Activated T-cell treated with anti-CD3 and anti-CD28 coated beads, Interleukin-2, amount 50 U/mL, for 24 hours (primary cell): ENCODE results near the gene SFSWAP.

Experiments
- DNase-seq: peaks from one replicate; pipeline ENCODE4 v3.0.0-alpha.2; 2020
- H3K27ac Mint-ChIP-seq: 2 replicates; pipeline ENCODE4 v1.8.0; 2020; ENCODE audit warnings: mild to moderate bottlenecking, mixed read lengths
- H3K27me3 Mint-ChIP-seq: 2 replicates; pipeline ENCODE4 v1.8.0; 2020; ENCODE audit warnings: mixed read lengths
- H3K36me3 Mint-ChIP-seq: 2 replicates; pipeline ENCODE4 v1.8.0; 2020; ENCODE audit warnings: low read depth, mixed read lengths
- H3K4me1 Mint-ChIP-seq: 2 replicates; pipeline ENCODE4 v1.8.0; 2020; ENCODE audit warnings: low read depth, mixed read lengths
- H3K4me3 Mint-ChIP-seq: 2 replicates; pipeline ENCODE4 v1.8.0; 2020; ENCODE audit warnings: mild to moderate bottlenecking, moderate library complexity, mixed read lengths
- H3K9me3 Mint-ChIP-seq: 2 replicates; pipeline ENCODE4 v1.8.0; 2020; ENCODE audit warnings: mixed read lengths

The SFSWAP gene

GRCh38 chr12:131747276-131748177, 36.6 kb downstream of the SFSWAP start:
- peaks cover 99% of the 10 kb centered on the region for H3K36me3 Mint-ChIP-seq
- peak; percentile 22 for DNase-seq
- H3K9me3 Mint-ChIP-seq: peaks cover 8% of the 10 kb centered on the region
- H3K27ac Mint-ChIP-seq: peak overlapping the region; percentile 62
- H3K4me1 Mint-ChIP-seq: peaks cover 2% of the 10 kb centered on the region
- no peaks in the 10 kb centered on the region for H3K27me3 Mint-ChIP-seq
- H3K4me3 Mint-ChIP-seq: no peak overlapping the region

DNA sequence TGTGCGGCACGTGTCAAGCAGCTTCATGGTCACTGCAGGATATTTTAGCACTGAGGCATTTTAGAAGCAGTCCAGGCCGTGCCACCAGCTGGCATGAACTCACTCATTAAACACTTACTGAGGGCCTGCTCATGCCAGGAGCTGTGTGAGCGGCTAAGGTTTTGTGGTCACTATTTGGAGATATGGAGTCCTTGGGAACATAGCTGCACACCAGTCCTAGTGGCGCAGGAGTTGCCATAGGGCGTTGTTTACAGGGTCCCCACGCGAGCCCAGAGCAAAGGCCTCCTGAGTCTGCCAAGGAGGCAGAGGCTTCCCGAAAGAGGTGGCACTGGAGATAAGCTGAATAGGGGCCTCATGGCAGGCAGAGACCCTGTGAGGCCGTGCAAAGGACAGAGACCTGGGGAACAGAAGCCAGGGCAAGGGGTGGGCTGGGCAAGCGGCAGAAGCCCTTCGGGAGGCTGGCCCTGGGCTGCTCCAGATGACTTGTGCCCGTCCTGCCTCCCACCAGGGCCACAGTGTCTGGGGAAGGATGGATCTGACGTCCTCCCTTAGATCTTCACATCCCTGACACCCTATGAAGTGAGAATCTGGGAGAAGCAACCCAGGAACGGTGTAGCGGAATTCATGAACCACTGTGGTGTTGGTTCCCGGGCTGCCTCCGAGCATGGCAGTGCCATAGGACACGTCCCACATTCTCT, 38.9 kb downstream of the SFSWAP start:
- DNase-seq: peak; percentile 9
- Mint-ChIP-seq H3K27me3 (no peaks in the 10 kb centered on the region), H3K27ac (no peak overlapping the region), H3K9me3 (no peaks in the 10 kb centered on the region), H3K36me3 (peaks cover 97% of the 10 kb centered on the region), H3K4me3 (no peak overlapping the region), H3K4me1 (peaks cover 2% of the 10 kb centered on the region)

DNA sequence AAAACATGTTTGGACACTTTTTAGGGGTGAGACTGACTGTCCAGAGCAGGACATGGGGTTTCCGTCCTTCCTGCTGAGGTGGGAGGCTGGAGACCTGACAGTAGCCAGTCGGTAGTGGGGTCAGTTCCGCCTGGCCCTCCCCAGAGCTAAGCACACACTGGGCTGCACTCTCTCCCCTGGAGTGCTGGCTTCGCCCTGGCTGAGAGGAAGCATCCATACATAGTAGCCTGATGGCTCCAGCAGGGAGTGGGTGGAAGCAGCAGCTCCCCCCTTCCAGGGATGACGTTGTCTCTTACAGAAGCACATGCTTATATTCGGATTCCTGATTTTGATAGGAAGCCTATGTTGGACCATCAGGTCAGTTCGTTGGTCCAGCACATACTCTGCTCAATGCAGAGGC, 40.4 kb downstream of the SFSWAP start:
- Mint-ChIP-seq H3K4me3 (no peak overlapping the region), H3K9me3 (no peaks in the 10 kb centered on the region), H3K4me1 (peaks cover 4% of the 10 kb centered on the region), H3K27me3 (no peaks in the 10 kb centered on the region), H3K27ac (no peak overlapping the region), H3K36me3 (peaks cover 97% of the 10 kb centered on the region)
- DNase-seq: no peak

GRCh38 chr12:131752451-131752850, 41.6 kb downstream of the SFSWAP start:
- Mint-ChIP-seq H3K4me1 (peaks cover 3% of the 10 kb centered on the region), H3K27me3 (no peaks in the 10 kb centered on the region), H3K4me3 (no peak overlapping the region), H3K27ac (no peak overlapping the region), H3K36me3 (peaks cover 97% of the 10 kb centered on the region), H3K9me3 (no peaks in the 10 kb centered on the region)
- DNase-seq: no peak

GRCh38 chr12:131753005-131753404, 42.1 kb downstream of the SFSWAP start:
- DNase-seq: peak; percentile 15
- Mint-ChIP-seq H3K27me3 (no peaks in the 10 kb centered on the region), H3K36me3 (peaks cover 97% of the 10 kb centered on the region), H3K27ac (no peak overlapping the region), H3K4me1 (peaks cover 3% of the 10 kb centered on the region), H3K4me3 (no peak overlapping the region), H3K9me3 (no peaks in the 10 kb centered on the region)

DNA sequence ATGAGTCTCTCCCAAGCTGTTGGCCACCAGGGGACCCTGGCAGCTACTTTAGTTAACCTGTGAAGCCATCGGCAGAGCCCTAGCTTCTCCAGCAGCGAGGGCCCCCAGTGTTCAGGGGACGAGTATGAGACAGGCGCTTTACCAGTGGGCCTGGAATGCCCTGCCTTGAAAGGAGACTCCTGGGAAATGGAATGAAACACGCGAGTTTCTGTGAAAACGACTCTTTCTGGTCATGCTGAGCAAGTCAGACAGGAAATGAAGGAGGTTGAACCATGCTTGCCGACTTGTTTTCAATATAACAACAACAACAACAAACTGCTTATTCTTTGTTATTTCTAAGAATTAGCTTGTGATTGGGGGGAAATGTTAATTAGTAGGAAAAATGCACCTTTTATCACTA, 42.9 kb downstream of the SFSWAP start:
- Mint-ChIP-seq H3K4me1 (peaks cover 3% of the 10 kb centered on the region), H3K36me3 (peaks cover 98% of the 10 kb centered on the region), H3K9me3 (no peaks in the 10 kb centered on the region), H3K27me3 (no peaks in the 10 kb centered on the region), H3K27ac (no peak overlapping the region), H3K4me3 (no peak overlapping the region)
- peak; percentile 14 for DNase-seq

DNA sequence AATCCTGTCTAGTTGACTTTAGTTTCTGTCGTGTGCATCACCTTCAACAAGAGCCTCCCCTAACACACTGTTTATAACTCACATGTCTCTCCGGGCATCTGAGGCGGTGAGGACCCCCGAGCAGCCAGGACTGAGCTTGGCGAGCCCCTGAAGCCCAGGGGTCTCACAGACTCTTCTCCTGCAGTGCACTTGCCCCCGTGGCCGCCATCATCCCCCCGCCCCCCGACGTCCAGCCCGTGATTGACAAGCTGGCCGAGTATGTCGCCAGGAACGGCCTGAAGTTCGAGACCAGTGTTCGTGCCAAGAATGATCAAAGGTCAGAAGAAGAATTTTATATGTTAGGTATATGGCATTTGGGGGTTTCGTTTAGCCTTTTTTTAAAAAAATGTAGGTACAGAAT, 43.3 kb downstream of the SFSWAP start:
- no peak overlapping the region for H3K27ac Mint-ChIP-seq

GRCh38 chr12:131755305-131756113, 44.6 kb downstream of the SFSWAP start:
- Mint-ChIP-seq H3K36me3 (peaks cover 94% of the 10 kb centered on the region), H3K9me3 (no peaks in the 10 kb centered on the region), H3K27me3 (no peaks in the 10 kb centered on the region), H3K4me3 (no peak overlapping the region), H3K4me1 (peaks cover 3% of the 10 kb centered on the region), H3K27ac (no peak overlapping the region)
- DNase-seq: peak; percentile 26

More for the DNA sequence above, 43.3 kb downstream of the SFSWAP start:
- Mint-ChIP-seq H3K9me3 (no peaks in the 10 kb centered on the region), H3K27me3 (no peaks in the 10 kb centered on the region), H3K36me3 (peaks cover 97% of the 10 kb centered on the region), H3K4me3 (no peak overlapping the region), H3K4me1 (peaks cover 3% of the 10 kb centered on the region)
- peak; percentile 7 for DNase-seq

- H3K9me3 Mint-ChIP-seq: no peaks in the 10 kb centered on the region
- H3K4me1 Mint-ChIP-seq: peaks cover 3% of the 10 kb centered on the region
- H3K36me3 Mint-ChIP-seq: peaks cover 94% of the 10 kb centered on the region
- H3K4me3 Mint-ChIP-seq: no peak overlapping the region
- H3K27ac Mint-ChIP-seq: peak overlapping the region; percentile 18
- DNase-seq: no peak
- no peaks in the 10 kb centered on the region for H3K27me3 Mint-ChIP-seq
Observed at GRCh38 chr12:131756441-131756840, 45.6 kb downstream of the SFSWAP start.

DNA sequence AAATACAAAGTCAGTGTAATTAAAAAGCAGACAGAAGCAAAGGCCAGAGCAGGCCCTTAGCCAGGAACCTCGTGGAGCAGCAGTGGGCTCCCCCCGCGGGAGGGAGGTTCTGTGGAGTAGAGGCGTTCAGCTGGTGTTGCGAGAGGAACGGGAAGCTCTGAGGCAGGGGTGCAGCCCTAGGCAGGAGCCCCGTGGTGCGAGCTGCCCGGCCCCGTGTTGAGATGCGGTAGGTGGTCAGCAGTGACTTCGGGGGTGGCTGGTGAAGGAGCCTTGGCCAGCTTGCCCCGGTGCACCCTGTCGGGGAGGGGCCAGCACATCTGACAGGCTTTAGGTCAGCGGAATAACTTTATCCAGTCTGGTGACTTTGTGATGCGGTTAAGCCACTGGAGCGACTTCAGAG, 46.2 kb downstream of the SFSWAP start:
- Mint-ChIP-seq H3K4me3 (no peak overlapping the region), H3K9me3 (no peaks in the 10 kb centered on the region), H3K27me3 (no peaks in the 10 kb centered on the region), H3K27ac (no peak overlapping the region), H3K36me3 (peaks cover 93% of the 10 kb centered on the region), H3K4me1 (peaks cover 3% of the 10 kb centered on the region)
- DNase-seq: no peak

- H3K4me1 Mint-ChIP-seq: peaks cover 3% of the 10 kb centered on the region
- peaks cover 93% of the 10 kb centered on the region for H3K36me3 Mint-ChIP-seq
- no peaks in the 10 kb centered on the region for H3K27me3 Mint-ChIP-seq
- no peak overlapping the region for H3K27ac Mint-ChIP-seq
- no peak overlapping the region for H3K4me3 Mint-ChIP-seq
- no peak for DNase-seq
- no peaks in the 10 kb centered on the region for H3K9me3 Mint-ChIP-seq
Observed at GRCh38 chr12:131758016-131758739, 47.3 kb downstream of the SFSWAP start.

- no peak for DNase-seq
- H3K36me3 Mint-ChIP-seq: peaks cover 93% of the 10 kb centered on the region
- H3K9me3 Mint-ChIP-seq: no peaks in the 10 kb centered on the region
- no peak overlapping the region for H3K27ac Mint-ChIP-seq
- H3K4me3 Mint-ChIP-seq: no peak overlapping the region
- peaks cover 3% of the 10 kb centered on the region for H3K4me1 Mint-ChIP-seq
- no peaks in the 10 kb centered on the region for H3K27me3 Mint-ChIP-seq
Observed at GRCh38 chr12:131759176-131759575, 48.3 kb downstream of the SFSWAP start.

DNA sequence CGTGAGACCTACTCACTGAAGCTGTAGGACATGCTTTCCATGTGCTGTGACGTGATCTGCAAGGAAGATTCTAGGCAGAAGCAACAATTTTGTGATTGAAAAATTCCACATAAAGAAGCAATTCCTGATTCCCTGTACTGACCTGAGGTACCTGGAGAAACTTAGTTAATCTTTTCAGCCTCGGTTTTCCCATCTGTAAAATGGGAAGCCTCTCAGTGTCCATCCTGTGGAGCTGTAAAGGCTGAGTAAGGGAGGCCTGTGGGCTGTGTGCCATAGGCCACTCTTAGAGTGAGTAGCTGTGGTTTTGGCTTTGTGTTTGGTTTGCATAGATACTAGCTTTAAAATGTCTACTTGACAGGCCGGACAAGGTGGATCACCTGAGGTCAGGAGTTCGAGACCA, 50.7 kb downstream of the SFSWAP start:
- peaks cover 95% of the 10 kb centered on the region for H3K36me3 Mint-ChIP-seq
- H3K4me3 Mint-ChIP-seq: no peak overlapping the region
- H3K27ac Mint-ChIP-seq: no peak overlapping the region
- no peaks in the 10 kb centered on the region for H3K4me1 Mint-ChIP-seq
- no peak for DNase-seq
- H3K27me3 Mint-ChIP-seq: no peaks in the 10 kb centered on the region
- H3K9me3 Mint-ChIP-seq: no peaks in the 10 kb centered on the region

GRCh38 chr12:131764738-131765137, 53.8 kb downstream of the SFSWAP start:
- Mint-ChIP-seq H3K4me1 (no peaks in the 10 kb centered on the region), H3K36me3 (peaks cover 93% of the 10 kb centered on the region), H3K9me3 (no peaks in the 10 kb centered on the region), H3K27ac (no peak overlapping the region), H3K27me3 (no peaks in the 10 kb centered on the region), H3K4me3 (no peak overlapping the region)
- DNase-seq: no peak
